KBM-7 (cell line): ENCODE results near the gene PRKN.

Experiments used
- DNase-seq: peaks from one replicate; pipeline ENCODE4 v3.0.0-alpha.2; 2015
- in situ Hi-C: fragments of 300-500 bp; cut with MboI; formaldehyde crosslinking; loops from 2 replicates; pipeline ENCODE4 v1.14.3; 2020; ENCODE audit warnings: low sequenced_read_pairs, low pct_unique_long_range_greater_than_20kb, mixed read lengths

Gene PRKN

GRCh38 chr6:162078126-162078525 is 649.4 kb downstream of the PRKN start:
- in situ Hi-C loops, result no loop called here
- no peak for DNase-seq

- in situ Hi-C loops, result no loop called here
- no peak for DNase-seq
These were observed 650.8 kb downstream of the PRKN start for GRCh38 chr6:162076816-162077215.

GRCh38 chr6:162074641-162075275 is 652.8 kb downstream of the PRKN start:
- in situ Hi-C loops, result no loop called here
- no peak for DNase-seq

- DNase-seq, result no peak
- in situ Hi-C loops, result no loop called here
These were observed 656.9 kb downstream of the PRKN start for GRCh38 chr6:162070639-162071038.

- no peak for DNase-seq
- in situ Hi-C loops, result no loop called here
These were observed 657.6 kb downstream of the PRKN start for GRCh38 chr6:162069995-162070394.

- in situ Hi-C loops, result no loop called here
- no peak for DNase-seq
These were observed 659.2 kb downstream of the PRKN start for GRCh38 chr6:162068340-162068739.

- no peak for DNase-seq
- in situ Hi-C loops, result no loop called here
These were observed 663.9 kb downstream of the PRKN start for GRCh38 chr6:162063666-162064065.

- no peak for DNase-seq
- in situ Hi-C loops, result no loop called here
These were observed 669.2 kb downstream of the PRKN start for GRCh38 chr6:162058281-162058875.

GRCh38 chr6:162056745-162057144 is 670.8 kb downstream of the PRKN start:
- in situ Hi-C loops, result no loop called here
- no peak for DNase-seq

GRCh38 chr6:162056061-162056460 is 671.5 kb downstream of the PRKN start:
- no peak for DNase-seq

GRCh38 chr6:162055365-162055764 is 672.2 kb downstream of the PRKN start:
- in situ Hi-C loops, result no loop called here
- DNase-seq, result no peak

More at GRCh38 chr6:162056061-162056460, 671.5 kb downstream of the PRKN start:
- in situ Hi-C loops, result no loop called here

- DNase-seq, result no peak
- in situ Hi-C loops, result no loop called here
These were observed 674.5 kb downstream of the PRKN start for GRCh38 chr6:162053084-162053483.

GRCh38 chr6:162050579-162050978 is 677.0 kb downstream of the PRKN start:
- in situ Hi-C loops, result no loop called here
- no peak for DNase-seq

GRCh38 chr6:162046324-162046723 is 681.2 kb downstream of the PRKN start:
- in situ Hi-C loops, result no loop called here
- DNase-seq, result no peak

GRCh38 chr6:162032620-162033019 is 694.9 kb downstream of the PRKN start:
- in situ Hi-C loops, result no loop called here
- DNase-seq, result no peak

- DNase-seq, result no peak
- in situ Hi-C loops, result no loop called here
These were observed 697.5 kb downstream of the PRKN start for GRCh38 chr6:162029873-162030576.

GRCh38 chr6:162026843-162027242 is 700.7 kb downstream of the PRKN start:
- DNase-seq, result no peak
- in situ Hi-C loops, result no loop called here

GRCh38 chr6:162026031-162026430 is 701.5 kb downstream of the PRKN start:
- DNase-seq, result no peak
- in situ Hi-C loops, result no loop called here

- no peak for DNase-seq
- in situ Hi-C loops, result no loop called here
These were observed 708.2 kb downstream of the PRKN start for GRCh38 chr6:162019349-162019748.

GRCh38 chr6:162017536-162017935 is 710.0 kb downstream of the PRKN start:
- in situ Hi-C loops, result no loop called here
- DNase-seq, result no peak
